CD4-positive, alpha-beta T cell (primary cell): ENCODE results near the gene GUSB. TPM values are rescaled to one million over a fixed set of nuclear protein-coding genes. Genes with fewer than 3 reads are reported as not detected.

Experiments
- ATAC-seq: fragments of 200-7000 bp; cut with Tn5 transposase; one replicate; pipeline ENCODE4 v1.10.0; 2022; ENCODE audit warnings: mild to moderate bottlenecking; ENCODE audit not compliant: poor library complexity
- CTCF ChIA-PET: fragments of 350-600 bp; sonication (Branson Sonifier 250); formaldehyde crosslinking; loops from one replicate; lab custom pipeline; 2021; ENCODE audit warnings: antibody characterized with exemption, inconsistent platforms; lab: Charles Lee
- POLR2A ChIA-PET: fragments of 350-600 bp; sonication (Branson Sonifier 250); formaldehyde crosslinking; loops from one replicate; lab custom pipeline; 2021; ENCODE audit warnings: antibody characterized with exemption, inconsistent platforms; lab: Charles Lee
- DNase-seq, 14 experiments: peaks; one replicate each; pipeline ENCODE4 v3.0.0-alpha.2; 2013 to 2020; ENCODE audit warnings: mixed read lengths in 2 of 14
- H3K27ac ChIP-seq, 2 donors: one replicate each; pipeline versions ENCODE4 v1.5.1 to v1.7.0; 2013; ENCODE audit warnings: low read length in 2 of 2, low read depth in 1 of 2, mild to moderate bottlenecking in 1 of 2
- H3K27me3 ChIP-seq, 2 experiments: 1 replicate in 1 of 2; 2 replicates in 1 of 2; pipeline versions ENCODE4 v1.6.1 to v1.7.0; 2013; ENCODE audit warnings: low read length in 2 of 2, control low read depth in 1 of 2, mild to moderate bottlenecking in 1 of 2, moderate library complexity in 1 of 2; ENCODE audit not compliant: insufficient read depth in 2 of 2, control insufficient read depth in 1 of 2
- H3K36me3 ChIP-seq: one replicate; pipeline ENCODE4 v1.6.1; 2013; ENCODE audit warnings: low read length, control low read depth; ENCODE audit not compliant: insufficient read depth
- H3K4me1 ChIP-seq: one replicate; pipeline ENCODE4 v1.6.1; 2013; ENCODE audit warnings: low read length, control low read depth; ENCODE audit not compliant: insufficient read depth
- H3K4me3 ChIP-seq: one replicate; pipeline ENCODE4 v1.5.1; 2013; ENCODE audit warnings: mild to moderate bottlenecking, low read length, moderate library complexity
- H3K9me3 ChIP-seq, 2 experiments: 1 replicate in 1 of 2; 2 replicates in 1 of 2; pipeline versions ENCODE4 v1.6.1 to v1.7.0; 2013; ENCODE audit warnings: low read length in 2 of 2, mild to moderate bottlenecking in 2 of 2, control low read depth in 1 of 2, moderate library complexity in 1 of 2; ENCODE audit not compliant: control insufficient read depth in 1 of 2, insufficient read depth in 1 of 2
- H3K27ac Mint-ChIP-seq: one replicate; pipeline ENCODE4 v1.8.0; 2020; ENCODE audit warnings: mixed read lengths
- H3K27me3 Mint-ChIP-seq: one replicate; pipeline ENCODE4 v1.8.0; 2021; ENCODE audit warnings: mixed read lengths
- H3K36me3 Mint-ChIP-seq: one replicate; pipeline ENCODE4 v1.8.0; 2021; ENCODE audit warnings: low read depth, mixed read lengths
- H3K4me1 Mint-ChIP-seq: one replicate; pipeline ENCODE4 v1.8.0; 2021; ENCODE audit warnings: low read depth, mixed read lengths
- H3K4me3 Mint-ChIP-seq: one replicate; pipeline ENCODE4 v1.8.0; 2020; ENCODE audit warnings: mild to moderate bottlenecking, mixed read lengths
- H3K9me3 Mint-ChIP-seq: one replicate; pipeline ENCODE4 v1.8.0; 2020; ENCODE audit warnings: mixed read lengths
- CTCF ChIP-seq: fragments of 200-600 bp; IDR thresholded peaks from one replicate; pipeline ENCODE4 v1.8.0; 2022; ENCODE audit warnings: antibody characterized with exemption, mild to moderate bottlenecking
- intact Hi-C, 2 experiments: fragments of 100-400 bp; cut with DNase I in 1 of 2; cut with micrococcal nuclease in 1 of 2; formaldehyde crosslinking; loops; one replicate each; pipeline versions ENCODE4 v1.15.1 to v1.9.0; 2023 to 2025; cut with DNase I, micrococcal nuclease
- total RNA-seq, 174 experiments: library from RNA in 2 of 174; stranded (reverse) in 2 of 174; gene quantifications; one replicate each; pipeline ENCODE4 v1.2.3 and lab custom pipeline; 2021 to 2026

The GUSB gene
- total RNA-seq, 2 experiments from 2014 or later: 42.9 to 49.7 TPM

DNA sequence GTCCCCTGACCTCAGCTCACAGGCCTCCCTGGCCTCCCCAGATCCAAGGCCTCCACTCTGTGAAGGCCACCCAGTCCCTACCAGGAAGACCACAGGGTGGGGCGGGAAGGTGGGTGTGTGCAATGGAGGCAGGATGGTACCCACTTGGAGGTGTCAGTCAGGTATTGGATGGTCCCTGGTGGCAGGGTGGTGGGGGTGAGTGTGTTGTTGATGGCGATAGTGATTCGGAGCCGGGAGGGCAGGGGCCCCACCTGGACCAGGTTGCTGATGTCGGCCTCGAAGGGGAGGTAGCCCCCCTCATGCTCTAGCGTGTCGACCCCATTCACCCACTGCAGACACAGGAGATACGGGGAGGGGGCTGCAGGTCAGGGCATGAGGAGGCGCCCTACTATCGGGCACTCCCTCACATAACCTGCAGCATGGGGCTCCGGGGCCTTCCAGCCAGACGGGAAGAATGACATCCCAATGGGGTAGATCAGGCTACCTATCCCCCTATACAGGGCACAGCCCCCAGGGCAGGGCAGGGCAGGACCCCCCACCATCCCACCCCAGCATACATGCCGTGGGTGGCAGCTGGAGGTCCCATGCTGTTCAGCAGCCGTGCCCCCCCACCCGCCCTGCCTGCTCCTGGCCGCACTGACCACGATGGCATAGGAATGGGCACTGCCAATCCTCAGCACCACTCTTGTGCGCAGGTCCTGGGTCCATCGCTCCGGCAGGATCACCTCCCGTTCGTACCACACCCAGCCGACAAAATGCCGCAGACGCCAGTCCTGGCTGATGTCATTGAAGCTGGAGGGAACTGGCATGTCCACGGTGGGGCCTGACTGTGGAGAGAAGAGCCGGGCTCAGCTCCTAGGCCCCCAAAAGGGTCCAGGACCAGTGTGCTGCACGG, 2.2 kb downstream of the GUSB start:
- Histone ChIP-seq H3K4me3 (no peak overlapping the region), H3K9me3 (no peaks in the 10 kb centered on the region), H3K27me3 (no peaks in the 10 kb centered on the region), H3K4me1 (peaks cover 31% of the 10 kb centered on the region), H3K36me3 (peaks cover 22% of the 10 kb centered on the region), H3K27ac (peak overlapping the region; percentile 40 to 55)
- ATAC-seq: no peak
- intact Hi-C loops: loop anchor here (5.0 to 10.0 kb wide), 8 partner anchors 137 to 1675 kb away; partner anchors contain the start of genes RABGEF1 (in 1 of the 2), TPST1 (in 1 of the 2) and ZNF273 (in 1 of the 2)
- Mint-ChIP-seq H3K9me3 (no peaks in the 10 kb centered on the region), H3K27ac (peak overlapping the region; percentile 84), H3K36me3 (peaks cover 23% of the 10 kb centered on the region), H3K4me1 (peaks cover 9% of the 10 kb centered on the region), H3K27me3 (no peaks in the 10 kb centered on the region), H3K4me3 (peak overlapping the region; percentile 92)
- ChIA-PET POLR2A (no interaction called here), CTCF (no interaction called here)
- DNase-seq: peak in 1 of 14 experiments; percentile 24
- TF ChIP-seq CTCF: no peak

DNA sequence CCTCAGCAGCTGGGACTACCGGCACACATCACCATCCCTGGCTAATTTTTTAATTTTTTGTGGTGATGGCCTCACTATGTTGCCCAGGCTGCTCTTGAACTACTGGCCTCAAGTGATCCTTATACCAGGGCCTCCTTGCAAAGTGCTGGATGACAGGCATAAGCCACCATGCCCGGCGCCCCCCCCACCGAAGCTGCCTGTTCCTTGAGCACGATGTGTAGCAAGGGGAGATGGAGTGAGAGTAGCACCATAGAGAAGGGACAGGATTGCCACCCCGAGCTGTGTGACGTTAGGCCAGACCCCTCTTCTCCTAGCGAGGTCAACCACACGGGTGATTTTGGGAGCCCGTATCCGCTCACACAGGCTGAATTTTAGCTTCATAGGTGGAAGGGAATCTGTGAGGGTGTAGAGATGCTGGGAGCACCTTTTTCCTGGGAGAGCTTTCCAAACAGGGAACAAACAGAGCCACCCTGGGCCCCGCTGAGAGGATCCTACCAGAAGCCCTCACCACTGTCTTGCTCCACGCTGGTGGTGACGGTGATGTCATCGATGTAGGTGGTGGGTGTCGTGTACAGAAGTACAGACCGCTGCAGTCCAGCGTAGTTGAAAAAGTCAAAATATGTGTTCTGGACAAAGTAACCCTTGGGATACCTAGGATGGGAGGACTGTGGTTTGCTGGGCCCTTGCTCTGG, 3.0 kb downstream of the GUSB start:
- Histone ChIP-seq H3K27ac (no peak overlapping the region), H3K4me1 (peaks cover 31% of the 10 kb centered on the region), H3K27me3 (no peaks in the 10 kb centered on the region), H3K4me3 (no peak overlapping the region), H3K36me3 (peaks cover 30% of the 10 kb centered on the region), H3K9me3 (no peaks in the 10 kb centered on the region)
- peak overlapping the region; percentile 69 for H3K4me3 Mint-ChIP-seq
- CTCF ChIA-PET: no interaction called here
- DNase-seq (no peak), ATAC-seq (no peak)
- POLR2A ChIA-PET: no interaction called here
- H3K27me3 Mint-ChIP-seq: no peaks in the 10 kb centered on the region
- intact Hi-C loops: no loop called here
- peak overlapping the region; percentile 44 for H3K27ac Mint-ChIP-seq
- peaks cover 28% of the 10 kb centered on the region for H3K36me3 Mint-ChIP-seq
- TF ChIP-seq CTCF: no peak
- peaks cover 9% of the 10 kb centered on the region for H3K4me1 Mint-ChIP-seq
- no peaks in the 10 kb centered on the region for H3K9me3 Mint-ChIP-seq

- no peaks in the 10 kb centered on the region for H3K27me3 ChIP-seq
- no peak overlapping the region for H3K27ac Mint-ChIP-seq
- H3K27me3 Mint-ChIP-seq: no peaks in the 10 kb centered on the region
- no peak overlapping the region for H3K27ac ChIP-seq
- no peaks in the 10 kb centered on the region for H3K9me3 Mint-ChIP-seq
- H3K4me3 Mint-ChIP-seq: no peak overlapping the region
- intact Hi-C loops: no loop called here
- peaks cover 50% of the 10 kb centered on the region for H3K36me3 ChIP-seq
- ChIA-PET CTCF (no interaction called here), POLR2A (no interaction called here)
- TF ChIP-seq CTCF: no peak
- peaks cover 24% of the 10 kb centered on the region for H3K4me1 ChIP-seq
- no peaks in the 10 kb centered on the region for H3K9me3 ChIP-seq
- ATAC-seq: no peak
- no peak for DNase-seq
- H3K4me3 ChIP-seq: no peak overlapping the region
- peaks cover 9% of the 10 kb centered on the region for H3K4me1 Mint-ChIP-seq
- peaks cover 48% of the 10 kb centered on the region for H3K36me3 Mint-ChIP-seq
Observed at GRCh38 chr7:65976659-65977196, 5.3 kb downstream of the GUSB start.
